ENCODE measurements around the gene ARHGEF7.

The ARHGEF7 gene

GRCh38 chr13:111261326-111261725 is 146.2 kb downstream of the ARHGEF7 start:
- H2AFZ ChIP-seq (ENCODE audit: low read length), result no peak overlapping the region
- no peak overlapping the region for H3K4me3 ChIP-seq (ENCODE audit: low read length, poor library complexity, severe bottlenecking)
- H3K9me3 ChIP-seq (ENCODE audit: insufficient read depth, low read depth, low read length), result peaks cover 10% of the 10 kb centered on the region
- H3K36me3 ChIP-seq (ENCODE audit: insufficient read depth, low read length), result peaks cover 86% of the 10 kb centered on the region
- H3K9me2 ChIP-seq (replicated peaks; ENCODE audit: low read depth, low read length), result no peaks in the 10 kb centered on the region
- H3K9ac ChIP-seq (ENCODE audit: low read depth, low read length, poor library complexity, severe bottlenecking), result no peak overlapping the region
- H3K4me1 ChIP-seq (ENCODE audit: insufficient read depth, low read length, poor library complexity, severe bottlenecking), result no peaks in the 10 kb centered on the region
- H3F3A ChIP-seq (ENCODE audit: low read depth), result no peaks in the 10 kb centered on the region
- H3K4me2 ChIP-seq (ENCODE audit: low read depth, low read length, poor library complexity, severe bottlenecking), result no peak overlapping the region
- peaks cover 23% of the 10 kb centered on the region for H3K79me2 ChIP-seq (ENCODE audit: insufficient read depth, low read length)
- H3K27me3 ChIP-seq (ENCODE audit: insufficient read depth, low read length, poor library complexity, severe bottlenecking), result no peaks in the 10 kb centered on the region
- peaks cover 11% of the 10 kb centered on the region for H4K20me1 ChIP-seq (ENCODE audit: insufficient read depth, low read length, poor library complexity, severe bottlenecking)
- TF ChIP-seq CTCF (conservative IDR thresholded peaks at IDR 0.05; ENCODE audit: low read length) (no peak), EZH2phosphoT487 (IDR thresholded peaks at IDR 0.05; ENCODE audit: borderline replicate concordance) (no peak)

- Histone ChIP-seq H3K4me3 (ENCODE audit: low read length, poor library complexity, severe bottlenecking) (no peak overlapping the region), H3K79me2 (ENCODE audit: insufficient read depth, low read length) (peaks cover 18% of the 10 kb centered on the region)
- no peak for TF ChIP-seq EZH2phosphoT487 (IDR thresholded peaks at IDR 0.05; ENCODE audit: borderline replicate concordance)
- TF ChIP-seq CTCF (conservative IDR thresholded peaks at IDR 0.05; ENCODE audit: low read length), result no peak
Measured at GRCh38 chr13:111262281-111262680, 147.2 kb downstream of the ARHGEF7 start.

GRCh38 chr13:111262715-111263114 is 147.6 kb downstream of the ARHGEF7 start:
- H2AFZ ChIP-seq (ENCODE audit: low read length), result no peak overlapping the region
- no peaks in the 10 kb centered on the region for H3K9me2 ChIP-seq (replicated peaks; ENCODE audit: low read depth, low read length)
- no peak overlapping the region for H3K4me3 ChIP-seq (ENCODE audit: low read length, poor library complexity, severe bottlenecking)
- H3K4me2 ChIP-seq (ENCODE audit: low read depth, low read length, poor library complexity, severe bottlenecking), result no peak overlapping the region
- peaks cover 11% of the 10 kb centered on the region for H4K20me1 ChIP-seq (ENCODE audit: insufficient read depth, low read length, poor library complexity, severe bottlenecking)
- no peaks in the 10 kb centered on the region for H3K4me1 ChIP-seq (ENCODE audit: insufficient read depth, low read length, poor library complexity, severe bottlenecking)
- H3K36me3 ChIP-seq (ENCODE audit: insufficient read depth, low read length), result peaks cover 84% of the 10 kb centered on the region
- H3K9ac ChIP-seq (ENCODE audit: low read depth, low read length, poor library complexity, severe bottlenecking), result no peak overlapping the region
- peaks cover 18% of the 10 kb centered on the region for H3K79me2 ChIP-seq (ENCODE audit: insufficient read depth, low read length)
- no peaks in the 10 kb centered on the region for H3F3A ChIP-seq (ENCODE audit: low read depth)
- peaks cover 10% of the 10 kb centered on the region for H3K9me3 ChIP-seq (ENCODE audit: insufficient read depth, low read depth, low read length)
- H3K27me3 ChIP-seq (ENCODE audit: insufficient read depth, low read length, poor library complexity, severe bottlenecking), result no peaks in the 10 kb centered on the region
- TF ChIP-seq CTCF (conservative IDR thresholded peaks at IDR 0.05; ENCODE audit: low read length), result no peak
- TF ChIP-seq EZH2phosphoT487 (IDR thresholded peaks at IDR 0.05; ENCODE audit: borderline replicate concordance), result no peak

More at GRCh38 chr13:111262281-111262680, 147.2 kb downstream of the ARHGEF7 start:
- Histone ChIP-seq H3F3A (ENCODE audit: low read depth) (no peaks in the 10 kb centered on the region), H3K9ac (ENCODE audit: low read depth, low read length, poor library complexity, severe bottlenecking) (no peak overlapping the region), H3K4me1 (ENCODE audit: insufficient read depth, low read length, poor library complexity, severe bottlenecking) (no peaks in the 10 kb centered on the region), H2AFZ (ENCODE audit: low read length) (no peak overlapping the region), H3K9me3 (ENCODE audit: insufficient read depth, low read depth, low read length) (peaks cover 10% of the 10 kb centered on the region), H3K4me2 (ENCODE audit: low read depth, low read length, poor library complexity, severe bottlenecking) (no peak overlapping the region), H3K36me3 (ENCODE audit: insufficient read depth, low read length) (peaks cover 84% of the 10 kb centered on the region), H4K20me1 (ENCODE audit: insufficient read depth, low read length, poor library complexity, severe bottlenecking) (peaks cover 11% of the 10 kb centered on the region), H3K9me2 (replicated peaks; ENCODE audit: low read depth, low read length) (no peaks in the 10 kb centered on the region), H3K27me3 (ENCODE audit: insufficient read depth, low read length, poor library complexity, severe bottlenecking) (no peaks in the 10 kb centered on the region)
